HEK293T (cell line): ENCODE data around the gene ARHGEF1.

Experiments
- BHLHE40 ChIP-seq: fragments of 450-650 bp; IDR thresholded peaks from 2 replicates; pipeline ENCODE4 v1.6.1; 2016; ENCODE audit warnings: mild to moderate bottlenecking, moderate library complexity, borderline replicate concordance
- CTBP1 ChIP-seq: fragments of 450-650 bp; IDR thresholded peaks from 2 replicates; pipeline ENCODE4 v1.6.1; 2016; ENCODE audit warnings: borderline replicate concordance
- ELF4 ChIP-seq: fragments of 450-650 bp; IDR thresholded peaks from 2 replicates; pipeline ENCODE4 v1.6.1; 2017; ENCODE audit warnings: antibody characterized with exemption
- FOXA1 ChIP-seq: fragments of 450-650 bp; IDR thresholded peaks from 2 replicates; pipeline ENCODE4 v1.6.1; 2016; ENCODE audit warnings: mild to moderate bottlenecking
- FOXK2 ChIP-seq: fragments of 450-650 bp; IDR thresholded peaks from 2 replicates; pipeline ENCODE4 v1.6.1; 2016; ENCODE audit warnings: mild to moderate bottlenecking
- FOXM1 ChIP-seq: fragments of 450-650 bp; IDR thresholded peaks from 2 replicates; pipeline ENCODE4 v1.6.1; 2017; ENCODE audit warnings: mild to moderate bottlenecking, borderline replicate concordance
- HDGF ChIP-seq: fragments of 450-650 bp; IDR thresholded peaks from 2 replicates; pipeline ENCODE4 v1.6.1; 2017; ENCODE audit warnings: antibody characterized with exemption, borderline replicate concordance
- L3MBTL2 ChIP-seq: fragments of 450-650 bp; conservative IDR thresholded peaks from 2 replicates; pipeline ENCODE4 v1.6.1; 2016; ENCODE audit warnings: mild to moderate bottlenecking
- LEF1 ChIP-seq: fragments of 450-650 bp; IDR thresholded peaks from 2 replicates; pipeline ENCODE4 v1.6.1; 2017; ENCODE audit warnings: mild to moderate bottlenecking, borderline replicate concordance
- NFRKB ChIP-seq: fragments of 450-650 bp; IDR thresholded peaks from 2 replicates; pipeline ENCODE4 v1.6.1; 2016; ENCODE audit warnings: mild to moderate bottlenecking, moderate library complexity
- SP1 ChIP-seq: fragments of 450-650 bp; IDR thresholded peaks from 2 replicates; pipeline ENCODE4 v1.6.1; 2017
- SUZ12 ChIP-seq: fragments of 450-650 bp; IDR thresholded peaks from 2 replicates; pipeline ENCODE4 v1.6.1; 2016; ENCODE audit warnings: mild to moderate bottlenecking
- TARDBP ChIP-seq: fragments of 450-650 bp; IDR thresholded peaks from 2 replicates; pipeline ENCODE4 v1.6.1; 2016

- no peak for TF ChIP-seq SUZ12
- TF ChIP-seq ELF4, result no peak
- no peak for TF ChIP-seq CTBP1
- TF ChIP-seq FOXK2, result no peak
- no peak for TF ChIP-seq FOXM1
- no peak for TF ChIP-seq BHLHE40
- no peak for TF ChIP-seq LEF1
- TF ChIP-seq TARDBP, result no peak
- no peak for TF ChIP-seq SP1
- no peak for TF ChIP-seq L3MBTL2
- no peak for TF ChIP-seq NFRKB
- TF ChIP-seq HDGF, result no peak
- TF ChIP-seq FOXA1, result no peak
Observed at GRCh38 chr19:41868120-41868988, 14.6 kb upstream of the ARHGEF1 start.
